Lower leg skin (tissue), 4 donors: ENCODE results near the gene MCOLN2. TPM values are rescaled to one million over a fixed set of nuclear protein-coding genes. Genes with fewer than 3 reads are reported as not detected.

Source experiments
- DNase-seq, 2 donors: peaks; one replicate each; pipeline ENCODE4 v3.0.0-alpha.2; 2019; ENCODE audit warnings: low spot score in 2 of 2
- H3K4me3 ChIP-seq: fragments of 200-600 bp; sonication (generic); 2 replicates; pipeline ENCODE4 v1.5.1; 2017; ENCODE audit warnings: mild to moderate bottlenecking, low read depth; ENCODE audit not compliant: poor library complexity, severe bottlenecking
- POLR2A ChIP-seq, 2 donors: fragments of 450-650 bp; IDR thresholded peaks; one replicate each; pipeline ENCODE4 v1.6.1; 2016 to 2017; ENCODE audit warnings: antibody characterized with exemption in 2 of 2, mild to moderate bottlenecking in 1 of 2, moderate library complexity in 1 of 2
- WGBS, 2 donors: methylation state at CpG; one replicate each; pipeline ENCODE4 v1.1.5; 2018; 5-methylcytosine and 5-hydroxymethylcytosine counted together
- intact Hi-C: fragments of 100-400 bp; cut with DNase I; formaldehyde crosslinking; loops from one replicate; pipeline ENCODE4 v1.15.0; 2023; ENCODE audit warnings: low total_unique reads
- total RNA-seq, 4 donors: library from RNA; depleted of rRNA; stranded (reverse); fragments of >200 nt; gene quantifications; one replicate each; pipeline ENCODE4 v1.1.0, GENCODE V29; 2016
- TF ChIP-seq, protein P1 (sequence below), 3 donors: fragments of 450-650 bp; IDR thresholded peaks; one replicate each; pipeline ENCODE4 v1.5.1; 2016; ENCODE audit warnings: antibody characterized with exemption in 3 of 3, mild to moderate bottlenecking in 3 of 3, moderate library complexity in 2 of 3

MCOLN2 gene
- total RNA-seq, 4 donors from 2014 or later = 0.44 to 1.9 (median 1.5) TPM

DNA sequence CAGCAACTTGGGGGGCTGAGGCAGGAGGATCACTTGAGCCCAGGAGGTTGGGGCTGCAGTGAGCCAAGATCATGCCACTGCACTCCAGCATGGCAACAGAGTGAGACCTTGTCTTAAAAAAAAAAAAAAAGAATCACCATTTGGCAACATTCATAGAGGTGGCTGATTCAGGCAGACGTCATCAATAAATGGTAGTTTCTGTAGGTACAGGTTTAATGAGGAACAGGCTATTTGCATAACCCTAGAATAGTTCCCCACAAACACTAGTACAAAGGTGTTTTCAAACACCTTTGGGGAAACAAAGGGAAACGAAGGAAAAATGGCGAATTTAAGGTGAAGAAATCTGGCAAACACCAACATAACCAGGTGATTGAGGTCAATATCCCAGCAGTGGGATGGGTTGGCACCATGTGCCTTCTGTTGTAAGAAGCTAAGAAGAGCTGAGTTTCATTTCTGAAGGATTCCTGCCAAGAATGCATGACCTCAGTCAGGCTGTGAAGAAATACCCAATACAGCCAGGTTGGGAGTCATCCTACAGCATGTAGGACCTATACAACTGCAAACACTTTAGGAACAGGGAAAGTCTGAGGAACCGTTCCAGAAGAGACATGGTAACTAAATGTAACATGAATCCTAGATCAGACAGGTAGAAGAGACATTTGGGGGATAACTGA lies 109.5 kb downstream of the MCOLN2 start:
- WGBS, 2 donors = 43 to 55% methylated on average over 4 of the region's 4 CpGs
- H3K4me3 ChIP-seq = no peak overlapping the region
- no peak for DNase-seq
- intact Hi-C loops = no loop called here
- TF ChIP-seq, protein P1, sequence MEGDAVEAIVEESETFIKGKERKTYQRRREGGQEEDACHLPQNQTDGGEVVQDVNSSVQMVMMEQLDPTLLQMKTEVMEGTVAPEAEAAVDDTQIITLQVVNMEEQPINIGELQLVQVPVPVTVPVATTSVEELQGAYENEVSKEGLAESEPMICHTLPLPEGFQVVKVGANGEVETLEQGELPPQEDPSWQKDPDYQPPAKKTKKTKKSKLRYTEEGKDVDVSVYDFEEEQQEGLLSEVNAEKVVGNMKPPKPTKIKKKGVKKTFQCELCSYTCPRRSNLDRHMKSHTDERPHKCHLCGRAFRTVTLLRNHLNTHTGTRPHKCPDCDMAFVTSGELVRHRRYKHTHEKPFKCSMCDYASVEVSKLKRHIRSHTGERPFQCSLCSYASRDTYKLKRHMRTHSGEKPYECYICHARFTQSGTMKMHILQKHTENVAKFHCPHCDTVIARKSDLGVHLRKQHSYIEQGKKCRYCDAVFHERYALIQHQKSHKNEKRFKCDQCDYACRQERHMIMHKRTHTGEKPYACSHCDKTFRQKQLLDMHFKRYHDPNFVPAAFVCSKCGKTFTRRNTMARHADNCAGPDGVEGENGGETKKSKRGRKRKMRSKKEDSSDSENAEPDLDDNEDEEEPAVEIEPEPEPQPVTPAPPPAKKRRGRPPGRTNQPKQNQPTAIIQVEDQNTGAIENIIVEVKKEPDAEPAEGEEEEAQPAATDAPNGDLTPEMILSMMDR (IDR thresholded peaks at IDR 0.05) = no peak
- TF ChIP-seq POLR2A (IDR thresholded peaks at IDR 0.05) = no peak

DNA sequence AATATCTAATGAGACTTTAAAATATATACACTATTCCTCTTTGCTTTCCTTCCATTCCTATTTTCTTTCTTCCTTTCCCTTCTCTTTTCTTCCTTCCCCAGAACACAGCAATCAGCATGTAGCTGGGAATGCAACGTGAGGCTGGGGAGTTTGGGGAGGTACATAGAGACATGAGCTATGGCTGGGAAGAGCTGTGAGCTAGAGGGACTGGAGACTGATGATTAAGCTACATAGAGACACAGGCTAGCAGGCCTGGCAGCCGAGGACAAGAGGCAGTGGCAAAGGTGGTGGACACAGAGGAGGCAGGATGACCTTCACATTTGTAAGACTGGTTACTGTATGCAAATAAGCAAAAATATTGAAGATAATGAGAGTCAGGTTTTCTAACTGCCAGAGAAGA lies 111.4 kb downstream of the MCOLN2 start:
- intact Hi-C loops = no loop called here
- DNase-seq = no peak
- 74 to 76% methylated on average over 2 of the region's 2 CpGs for WGBS, 2 donors
- no peak overlapping the region for H3K4me3 ChIP-seq
- no peak for TF ChIP-seq POLR2A (IDR thresholded peaks at IDR 0.05)
- TF ChIP-seq, protein P1 (IDR thresholded peaks at IDR 0.05) = no peak

DNA sequence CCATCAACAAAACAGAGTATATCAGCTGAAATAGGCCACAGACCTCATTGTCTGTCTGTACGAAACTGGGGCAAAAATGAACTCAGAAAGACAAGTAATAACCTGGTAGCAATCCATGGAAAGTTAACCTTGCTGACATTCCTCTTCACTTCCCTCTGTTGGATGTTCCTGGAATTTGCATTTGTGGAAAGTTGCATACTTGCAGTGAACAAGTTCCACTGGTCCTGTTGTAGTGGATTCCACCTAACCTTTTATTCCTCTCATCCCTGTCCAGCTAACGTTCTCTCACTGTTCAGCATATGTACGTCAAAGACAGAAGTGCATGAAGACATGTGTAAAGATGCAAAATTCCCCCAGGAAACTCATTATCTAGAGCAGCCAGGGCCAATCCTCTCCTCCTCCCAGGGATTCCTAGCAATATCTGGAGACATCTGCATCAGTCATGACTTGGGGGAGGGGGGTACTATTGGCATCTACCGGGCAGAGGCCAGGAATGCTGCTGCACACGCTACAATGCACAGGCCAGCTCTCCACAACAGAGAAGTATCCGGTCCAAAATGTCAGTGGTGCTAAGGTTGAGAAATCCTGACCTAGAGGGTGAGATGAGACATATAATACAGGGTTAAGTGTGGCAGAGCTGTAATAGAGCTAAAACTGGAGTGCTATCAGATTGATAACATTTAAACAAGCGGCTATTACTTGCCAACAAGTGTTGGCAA lies 112.1 kb downstream of the MCOLN2 start:
- H3K4me3 ChIP-seq = no peak overlapping the region
- 44 to 49% methylated on average over 7 of the region's 7 CpGs for WGBS, 2 donors
- intact Hi-C loops = no loop called here
- no peak for TF ChIP-seq POLR2A (IDR thresholded peaks at IDR 0.05)
- TF ChIP-seq, protein P1 (IDR thresholded peaks at IDR 0.05) = no peak
- no peak for DNase-seq

DNA sequence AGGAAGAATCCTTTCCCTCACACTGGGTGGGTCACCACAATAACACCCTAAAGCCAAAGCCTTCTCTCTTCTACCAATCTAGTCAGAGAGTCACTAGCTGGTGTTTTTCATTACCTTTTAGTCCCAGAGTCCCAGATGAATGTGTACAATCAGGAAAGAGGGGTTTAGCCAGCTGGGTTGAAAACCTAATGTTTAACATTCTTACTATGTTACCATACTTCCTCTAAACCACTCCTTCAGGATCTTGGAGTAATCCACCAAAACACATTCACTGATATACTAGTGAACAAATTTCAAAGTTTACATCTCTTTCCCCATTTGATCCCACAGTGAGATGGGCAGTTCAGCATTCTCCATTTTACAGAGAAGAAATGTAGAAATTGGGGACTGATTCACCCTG lies 113.6 kb downstream of the MCOLN2 start:
- TF ChIP-seq, protein P1 (IDR thresholded peaks at IDR 0.05) = no peak
- no peak for TF ChIP-seq POLR2A (IDR thresholded peaks at IDR 0.05)
- no peak overlapping the region for H3K4me3 ChIP-seq
- intact Hi-C loops = no loop called here
- no peak for DNase-seq

DNA sequence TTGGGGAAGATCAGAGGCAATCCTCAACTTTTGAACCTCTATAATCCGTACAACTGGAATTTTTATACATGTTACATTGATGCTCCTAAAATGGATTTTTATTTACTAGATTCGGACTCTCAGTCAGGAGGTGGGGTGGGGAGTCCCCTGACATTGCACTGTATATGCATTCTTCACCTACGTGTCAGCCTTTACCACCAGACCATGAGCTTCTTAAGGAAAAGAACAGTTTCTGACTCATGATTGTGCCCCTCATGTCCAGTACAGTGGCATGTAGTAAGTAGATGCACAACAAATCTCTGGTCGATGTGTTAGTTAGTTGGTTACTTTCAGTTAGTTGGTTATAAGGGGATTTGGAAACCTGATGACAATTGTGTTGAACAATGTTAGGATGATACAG lies 119.3 kb downstream of the MCOLN2 start:
- 91 to 95% methylated on average over 4 of the region's 4 CpGs for WGBS, 2 donors

More for the DNA sequence above, 119.3 kb downstream of the MCOLN2 start:
- TF ChIP-seq, protein P1 (IDR thresholded peaks at IDR 0.05) = no peak
- no peak for TF ChIP-seq POLR2A (IDR thresholded peaks at IDR 0.05)
- intact Hi-C loops = no loop called here
- H3K4me3 ChIP-seq = no peak overlapping the region
- no peak for DNase-seq
